HG03565 (cell line): ENCODE results near the gene SCIMP.
"Not testable (repeated sequence)": the region's sequence is repeated elsewhere in the genome, so short reads cannot be mapped to it uniquely, and the experiment has no call there.

Experiments used
- ATAC-seq: cut with Tn5 transposase; IDR thresholded peaks from one replicate; pipeline ENCODE4 v1.9.1; 2021; ENCODE audit warnings: mild to moderate bottlenecking, moderate library complexity; ENCODE audit not compliant: unreplicated experiment

Gene SCIMP

DNA sequence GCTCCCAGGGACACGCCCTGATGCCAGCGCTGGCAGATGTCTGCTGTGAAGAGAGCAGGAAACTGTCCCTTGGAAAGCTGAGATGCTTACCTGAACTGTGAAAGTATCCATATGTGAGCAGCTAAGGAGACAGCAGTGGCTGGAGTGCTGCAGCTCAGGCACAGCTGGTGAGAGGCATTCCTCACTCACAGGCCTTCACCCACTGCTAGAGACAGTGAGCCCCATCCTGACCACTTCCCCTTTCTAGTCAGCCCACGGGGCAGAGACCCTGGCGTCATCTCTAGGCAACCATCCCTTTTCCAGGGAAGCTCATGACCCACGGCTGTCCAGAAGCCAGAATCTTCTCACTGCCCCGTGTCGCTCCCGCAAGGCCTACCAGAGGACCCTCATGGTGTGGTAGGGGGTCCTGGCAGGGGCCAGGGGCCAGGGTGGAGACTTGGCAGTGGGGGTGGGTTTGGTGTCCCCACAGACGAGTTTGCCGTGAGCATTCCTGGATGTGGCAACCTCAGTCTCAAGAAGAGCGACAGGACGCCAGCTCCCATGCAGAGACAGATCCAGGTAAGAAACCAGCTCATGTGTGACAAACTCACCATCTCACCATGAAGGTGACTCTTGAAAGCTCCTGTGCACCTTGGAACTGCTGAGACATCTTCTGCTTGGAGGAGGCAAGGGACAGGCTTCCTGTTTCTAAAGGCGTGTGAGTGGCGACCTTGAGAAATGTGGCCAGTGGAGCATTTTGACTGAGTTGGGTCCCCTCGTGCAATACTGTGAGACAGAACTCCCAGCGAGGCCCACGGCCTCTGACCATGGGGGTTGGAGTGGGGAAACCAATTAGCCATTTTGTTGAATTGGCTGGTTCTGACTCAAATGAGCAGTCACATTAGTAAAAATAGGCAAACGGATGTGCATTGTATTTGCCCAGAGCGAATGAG lies at the start of gene SCIMP:
Gene SCIMP, minus strand, starts transcription at position 216 of the 932 bp plus-strand sequence. Its CDS starts 105 bp downstream, at position 111.
- ATAC-seq, result peak; percentile 47

DNA sequence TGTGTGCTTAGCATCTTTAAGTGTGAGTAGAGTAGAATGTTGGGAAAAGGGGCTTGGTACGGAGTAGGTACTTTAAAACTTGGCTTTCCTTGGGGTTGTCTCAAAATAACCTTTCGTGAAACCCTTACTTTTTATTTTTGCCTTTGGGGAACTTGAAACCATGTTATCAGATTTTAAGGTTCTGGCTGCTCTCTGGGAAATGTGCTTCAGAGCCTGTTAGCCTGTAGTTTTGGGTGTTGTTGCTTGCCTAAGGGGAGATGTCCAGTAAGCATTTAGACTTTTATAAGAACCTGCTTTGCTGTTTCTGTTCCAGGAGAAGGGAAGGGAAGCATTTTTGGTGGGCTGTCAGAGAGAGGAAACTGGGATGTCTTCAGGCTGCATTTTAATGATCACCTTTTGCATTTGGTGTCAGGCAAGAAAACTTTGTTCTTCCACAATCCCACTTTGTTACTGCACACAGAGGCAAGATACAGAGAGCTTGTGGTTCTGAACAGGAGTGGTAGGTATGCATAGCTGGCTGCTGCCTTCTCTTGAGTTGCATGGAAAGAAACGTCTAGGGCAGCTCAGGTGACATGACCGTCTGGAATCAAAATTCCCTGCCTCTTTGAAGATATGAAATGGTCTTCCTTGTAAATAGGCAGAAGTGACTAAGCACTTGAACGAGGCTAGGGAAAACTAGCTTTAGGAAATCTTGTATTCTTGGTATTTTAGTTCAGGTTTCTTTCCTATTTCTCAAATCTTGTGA lies 49.1 kb upstream of the SCIMP start:
- ATAC-seq, result no peak

DNA sequence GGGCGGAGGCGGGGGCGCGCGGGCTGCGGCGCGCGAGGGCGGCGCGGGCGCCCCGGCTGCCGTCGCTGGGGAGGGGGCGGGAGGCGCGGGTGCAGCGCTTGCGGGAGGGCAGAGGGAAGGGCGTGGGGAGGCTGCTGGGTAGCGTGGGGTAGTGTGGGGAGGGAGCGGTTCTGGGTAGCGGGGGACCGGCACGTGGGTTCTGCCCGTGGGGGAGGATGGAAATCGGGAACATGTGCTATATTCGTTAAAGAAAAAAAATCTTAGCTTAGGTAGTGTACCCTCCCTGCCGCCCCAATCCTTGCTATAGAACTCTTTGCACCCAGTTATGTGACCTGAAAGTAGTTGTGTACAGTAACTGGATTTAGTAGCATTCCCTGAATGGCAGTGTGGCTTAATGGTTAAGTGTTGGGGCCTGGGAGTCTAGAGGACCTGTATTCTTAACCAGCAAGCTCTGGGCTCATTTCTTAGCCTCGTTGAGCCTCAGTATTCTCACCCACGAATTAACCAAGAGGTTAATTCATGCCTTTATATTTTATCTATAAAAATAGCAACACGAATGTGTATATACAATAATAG lies 48.1 kb upstream of the SCIMP start:
- ATAC-seq, result peak; percentile 6

DNA sequence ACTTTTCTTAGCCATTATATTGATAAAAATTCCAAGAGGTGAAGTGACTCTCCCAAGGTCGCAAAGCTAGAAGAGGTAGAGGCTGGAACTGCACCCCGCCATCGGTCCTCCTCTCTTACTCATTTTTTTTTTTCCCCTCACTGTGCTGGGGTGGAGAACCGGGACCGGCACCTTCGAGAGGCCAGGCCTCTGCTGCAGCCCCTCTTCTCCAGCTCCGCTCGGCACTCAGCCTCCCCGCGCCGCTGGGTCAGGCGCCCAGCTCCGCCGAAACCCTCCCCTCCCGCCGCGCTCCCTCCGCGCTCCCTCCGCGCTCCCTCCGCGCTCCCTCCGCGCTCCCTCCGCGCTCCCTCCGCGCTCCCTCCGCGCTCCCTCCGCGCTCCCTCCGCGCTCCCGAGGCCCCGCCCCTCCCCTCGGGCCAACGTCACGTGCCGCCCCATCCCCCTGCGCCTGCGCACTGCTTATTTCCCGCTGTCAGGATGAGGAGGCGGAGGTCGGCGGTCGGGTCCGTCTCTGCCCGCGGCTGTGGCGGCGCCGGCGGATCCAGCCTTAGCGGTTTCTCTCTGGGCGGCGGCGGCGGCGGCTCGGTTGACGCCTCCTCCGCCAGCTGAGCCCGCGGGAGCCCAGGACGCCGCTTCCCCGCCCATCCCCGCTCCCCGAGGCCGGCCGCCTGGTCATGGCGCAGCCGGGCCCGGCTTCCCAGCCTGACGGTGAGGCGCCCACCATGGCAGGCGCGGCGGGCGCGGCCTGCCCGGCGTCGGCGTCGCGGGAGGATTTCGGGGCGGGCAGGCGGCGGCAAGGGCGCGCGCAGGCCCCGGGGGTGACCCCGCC lies 47.4 kb upstream of the SCIMP start, which contains the start of gene RABEP1:
Gene RABEP1, plus strand, starts transcription at position 471 of the 828 bp plus-strand sequence. Its CDS starts 203 bp downstream, at position 674.
- peak; percentile 54 for ATAC-seq

DNA sequence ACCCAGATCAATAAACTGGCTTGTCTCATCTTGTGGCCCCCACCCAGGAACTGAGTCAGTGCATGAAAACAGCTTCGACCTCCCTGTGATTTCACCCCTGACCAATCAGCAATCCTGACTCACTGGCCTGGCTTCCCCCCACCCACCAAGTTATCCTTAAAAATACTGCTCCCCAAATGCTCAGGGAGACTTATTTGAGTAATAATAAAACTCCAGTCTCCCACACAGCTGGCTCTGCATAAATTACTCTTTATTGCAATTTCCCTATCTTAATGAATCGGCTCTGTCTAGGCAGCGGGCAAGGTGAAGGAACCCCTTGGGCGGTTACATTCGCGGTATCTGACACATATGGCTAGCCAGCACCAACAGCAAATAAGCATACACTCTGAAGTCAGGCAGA lies 37.7 kb upstream of the SCIMP start:
- ATAC-seq, result no peak

DNA sequence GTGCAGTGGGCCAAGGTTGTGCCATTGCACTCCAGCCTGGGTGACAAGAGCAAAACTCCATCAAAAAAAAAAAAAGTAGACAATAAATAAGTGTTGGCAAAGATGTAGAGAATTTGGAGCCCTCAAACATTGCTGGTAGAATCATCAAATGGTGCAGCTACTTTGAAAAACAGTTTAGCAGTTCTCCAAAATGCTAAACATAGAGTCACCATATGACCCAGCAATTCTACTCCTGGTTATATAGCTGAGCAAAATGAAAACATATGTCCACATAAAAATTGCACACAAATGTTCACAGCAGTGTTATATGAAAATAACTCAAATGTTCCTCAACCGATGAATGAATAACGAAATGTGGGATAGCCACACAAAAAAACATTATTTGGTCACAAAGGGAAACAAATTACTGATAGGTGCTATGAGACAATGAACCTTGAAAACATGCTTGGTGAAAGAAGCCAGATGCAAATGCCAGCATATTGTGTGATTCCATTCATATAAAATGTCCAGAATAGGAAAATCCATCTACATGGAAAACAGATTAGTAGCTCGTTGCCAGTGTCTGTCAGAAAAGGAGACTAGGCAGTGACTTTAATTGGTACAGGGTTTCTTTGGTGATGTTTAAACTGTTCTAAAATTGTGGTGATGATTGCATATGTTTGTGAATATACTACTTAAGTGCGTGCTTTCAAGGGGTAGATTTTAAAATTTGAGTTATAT lies 34.7 kb upstream of the SCIMP start:
- ATAC-seq, result no peak

DNA sequence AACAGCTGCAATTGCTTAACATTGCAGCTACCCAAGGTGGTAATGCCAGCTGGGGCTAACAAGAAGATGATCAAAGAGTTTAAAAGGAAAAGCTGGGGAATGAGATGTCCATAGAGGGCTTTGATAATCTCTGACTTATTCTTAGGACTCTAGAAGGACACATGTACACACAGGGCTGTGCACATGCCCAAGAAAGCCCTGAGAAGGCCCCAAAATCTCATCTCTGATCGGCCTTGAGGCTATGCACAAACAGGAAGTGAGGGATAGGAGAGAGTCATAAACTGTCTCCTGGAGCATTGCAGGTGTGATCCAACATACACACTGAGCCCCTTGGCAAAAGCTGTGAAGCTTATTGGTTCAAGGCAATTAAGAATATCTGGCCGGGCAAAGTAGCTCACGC lies 30.2 kb upstream of the SCIMP start:
- no peak for ATAC-seq

DNA sequence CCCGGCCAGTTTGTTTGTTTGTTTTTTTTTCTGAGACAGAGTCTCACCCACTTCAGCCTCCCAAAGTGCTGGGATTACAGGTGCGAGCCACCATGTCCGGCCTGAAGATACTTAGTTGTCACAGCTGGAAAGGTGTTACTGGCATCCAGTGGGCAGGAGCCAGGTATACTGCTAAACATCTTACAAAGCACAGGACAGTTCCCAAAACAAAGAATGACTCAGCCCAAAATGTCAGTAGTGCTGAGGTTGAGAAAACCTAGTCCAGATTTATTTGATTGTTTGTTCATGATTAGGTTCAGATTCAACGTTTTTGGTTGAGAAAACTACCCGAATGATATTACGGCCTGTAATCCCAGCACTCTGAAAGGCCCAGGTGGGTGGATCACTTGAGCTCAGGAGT lies 28.8 kb upstream of the SCIMP start:
- ATAC-seq, result no peak

DNA sequence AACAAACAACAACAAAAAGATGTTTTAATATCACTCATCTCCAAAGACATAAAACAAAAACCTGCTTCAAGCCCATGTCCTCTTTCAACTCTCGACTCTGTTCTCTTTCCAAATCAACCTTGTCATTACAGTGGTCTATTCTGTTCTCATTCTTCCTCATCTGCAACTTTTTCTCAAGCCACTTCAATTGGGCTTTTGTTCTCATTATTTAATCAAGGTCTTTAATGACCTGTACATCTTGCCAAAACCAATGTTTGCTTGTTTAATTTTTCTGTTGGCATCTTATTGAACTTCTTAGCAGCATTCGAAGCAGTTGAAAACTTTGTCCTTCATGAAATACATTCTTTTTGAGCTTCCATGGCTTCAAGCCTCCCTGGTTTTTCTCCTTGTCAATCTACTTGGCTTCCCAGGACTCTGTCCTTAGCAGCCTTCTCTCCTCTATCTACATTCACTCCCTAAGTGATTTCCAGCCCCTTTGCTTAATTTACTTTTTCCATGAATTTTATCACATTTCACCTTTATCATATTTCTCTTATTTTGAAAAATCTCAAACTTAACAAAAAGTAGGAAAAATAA lies 27.8 kb upstream of the SCIMP start:
- ATAC-seq, result no peak

DNA sequence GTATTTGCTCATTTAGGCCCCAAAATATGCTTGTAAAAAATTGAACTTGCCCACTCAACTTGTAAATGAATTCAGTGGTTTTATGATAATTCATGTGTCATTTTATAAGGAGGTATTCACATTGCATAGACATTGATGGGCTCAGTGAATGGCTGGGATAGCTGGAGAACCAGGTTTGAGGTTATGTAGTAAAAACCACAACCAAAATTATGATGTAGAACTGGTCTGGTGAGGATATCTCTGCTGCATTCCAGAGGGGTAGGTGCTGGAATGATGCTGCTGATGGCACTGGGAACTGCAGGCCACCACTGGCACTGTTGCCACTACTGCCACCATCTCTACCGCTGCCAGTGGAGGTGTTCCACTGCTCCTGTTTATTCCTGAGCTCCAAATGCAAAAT lies 25.9 kb upstream of the SCIMP start:
- no peak for ATAC-seq

DNA sequence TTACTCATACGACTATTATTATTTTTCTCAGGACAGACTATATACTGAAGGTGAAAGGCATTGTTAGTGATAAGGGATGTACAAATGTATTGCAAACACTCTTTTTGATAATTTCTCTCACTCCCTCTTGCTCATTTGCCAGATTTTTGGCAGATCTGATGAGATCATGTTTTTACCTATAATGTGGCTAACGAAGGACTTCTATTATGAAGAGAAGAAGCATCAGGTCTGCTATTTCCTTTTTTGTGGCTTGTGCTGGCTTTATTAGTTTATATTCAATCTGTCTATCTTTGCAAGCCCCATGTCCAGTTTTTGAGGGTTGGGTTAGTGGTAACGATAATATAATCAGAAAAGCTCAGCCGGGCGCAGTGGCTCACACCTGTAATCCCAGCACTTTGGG lies 22.5 kb upstream of the SCIMP start:
- ATAC-seq, result no peak

DNA sequence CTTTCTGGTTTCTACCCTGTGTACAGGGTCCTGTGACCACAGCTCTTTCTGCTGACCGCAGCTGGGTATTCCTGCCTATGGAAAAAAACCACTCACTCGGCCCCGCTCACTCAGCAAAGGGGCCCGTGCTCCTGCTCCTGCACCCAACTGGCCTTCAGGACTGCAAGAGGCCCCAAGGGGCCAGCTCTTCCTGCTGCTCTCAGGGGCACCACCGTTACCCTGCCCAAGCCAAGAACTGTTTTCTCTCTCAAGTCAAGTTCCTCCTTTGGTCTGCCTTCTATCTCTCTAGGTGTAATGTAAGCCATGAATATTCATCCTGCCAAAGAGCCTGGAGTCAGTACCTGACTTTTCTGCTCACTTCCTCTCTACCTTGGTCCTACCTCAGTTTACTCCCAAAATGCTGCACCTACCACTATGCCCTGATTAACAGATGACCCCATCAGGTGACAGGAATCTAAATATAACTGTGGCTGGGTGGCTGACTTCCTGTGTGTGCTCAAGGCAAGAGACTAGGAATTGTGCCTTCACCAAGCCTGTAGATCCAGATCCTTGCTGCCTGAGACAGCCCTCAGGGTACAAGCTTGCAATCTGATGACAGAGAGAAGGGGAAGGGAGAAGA lies 20.4 kb upstream of the SCIMP start:
- no peak for ATAC-seq

DNA sequence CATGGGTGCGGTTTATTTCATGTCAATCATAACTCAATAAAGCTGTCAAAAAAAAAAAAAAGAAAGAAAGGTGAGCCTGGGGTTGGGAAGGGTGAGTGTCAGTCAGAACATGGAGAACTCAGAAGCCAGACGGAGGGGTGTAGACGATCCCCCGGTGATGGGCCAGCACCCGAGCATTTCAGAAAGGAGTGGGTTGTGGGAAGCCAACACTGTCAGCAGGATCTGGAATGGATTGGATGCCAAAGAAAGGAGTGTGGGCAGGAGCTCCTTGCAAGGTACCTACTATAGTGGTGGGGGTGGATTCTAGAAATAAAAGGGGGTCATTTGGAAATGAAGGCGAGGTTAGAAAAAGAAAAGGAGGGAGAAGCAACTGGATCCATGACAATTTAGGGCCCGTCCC lies 19.8 kb upstream of the SCIMP start:
- ATAC-seq, result no peak

DNA sequence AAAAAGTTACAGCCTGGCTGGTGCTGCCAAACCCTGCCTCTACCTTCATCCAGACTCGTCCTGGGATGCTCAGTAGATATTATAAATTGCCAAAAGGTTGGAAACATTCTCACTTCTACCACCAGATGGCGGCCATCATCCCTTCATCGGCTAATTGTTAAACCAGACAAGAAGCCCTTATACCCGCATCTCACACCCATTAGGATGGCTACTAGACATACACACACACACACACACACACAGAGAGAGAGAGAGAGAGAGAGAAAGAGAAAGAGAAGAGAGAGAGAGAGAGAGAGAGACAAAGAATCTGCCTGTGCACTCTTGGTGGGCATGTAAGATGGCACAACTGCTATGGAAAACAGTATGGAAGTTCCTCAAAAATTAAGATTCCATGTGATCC lies 15.0 kb upstream of the SCIMP start:
- no peak for ATAC-seq

DNA sequence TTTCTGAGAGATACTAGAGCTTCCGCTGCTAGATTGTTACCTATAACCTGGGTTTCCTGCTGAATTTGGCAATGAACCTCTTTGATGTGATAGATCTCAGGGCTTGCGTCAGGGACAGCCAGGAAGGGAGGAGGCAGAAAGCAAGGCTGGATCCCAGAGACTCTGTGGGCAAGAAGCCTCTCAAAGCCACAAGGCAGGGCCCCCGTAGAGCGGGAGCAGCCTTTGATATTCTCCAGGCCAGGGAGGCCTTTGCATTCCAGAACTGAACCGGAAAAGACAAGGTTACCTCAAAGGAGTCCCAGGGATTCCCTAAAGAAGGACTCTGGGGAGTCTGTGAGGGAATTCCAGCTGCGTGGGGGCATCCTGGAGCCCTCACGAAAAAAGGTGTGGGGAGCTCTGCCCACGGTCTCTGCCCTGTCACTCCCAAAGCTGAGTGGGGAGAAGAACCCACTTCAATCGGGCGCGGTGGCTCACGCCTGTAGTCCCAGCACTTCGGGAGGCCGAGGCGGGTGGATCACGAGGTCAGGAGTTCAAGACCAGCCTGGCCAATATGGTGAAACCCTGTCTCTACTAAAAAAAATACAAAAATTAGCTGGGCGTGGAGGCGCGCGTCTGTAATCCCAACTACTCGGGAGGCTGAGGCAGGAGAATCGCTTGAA lies 14.3 kb upstream of the SCIMP start:
- no peak for ATAC-seq

DNA sequence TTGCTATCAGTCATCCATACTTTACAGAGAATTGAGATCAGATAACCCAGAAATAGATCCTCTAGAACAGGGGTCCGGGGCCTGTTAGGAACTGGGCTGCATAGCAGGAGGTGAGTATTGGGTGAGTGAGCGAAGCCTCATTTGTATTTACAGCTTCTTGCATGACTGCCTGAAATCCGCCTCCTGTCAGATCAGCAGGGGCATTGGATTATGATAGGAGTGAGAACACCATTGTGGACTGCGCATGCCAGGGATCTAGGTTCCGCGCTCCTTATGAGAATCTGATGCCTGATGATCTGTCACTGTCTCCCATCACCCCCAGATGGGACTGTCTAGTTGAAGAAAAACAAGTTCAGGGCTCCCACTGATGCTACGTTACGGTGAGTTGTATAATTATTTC lies 13.0 kb upstream of the SCIMP start:
- ATAC-seq, result no peak

DNA sequence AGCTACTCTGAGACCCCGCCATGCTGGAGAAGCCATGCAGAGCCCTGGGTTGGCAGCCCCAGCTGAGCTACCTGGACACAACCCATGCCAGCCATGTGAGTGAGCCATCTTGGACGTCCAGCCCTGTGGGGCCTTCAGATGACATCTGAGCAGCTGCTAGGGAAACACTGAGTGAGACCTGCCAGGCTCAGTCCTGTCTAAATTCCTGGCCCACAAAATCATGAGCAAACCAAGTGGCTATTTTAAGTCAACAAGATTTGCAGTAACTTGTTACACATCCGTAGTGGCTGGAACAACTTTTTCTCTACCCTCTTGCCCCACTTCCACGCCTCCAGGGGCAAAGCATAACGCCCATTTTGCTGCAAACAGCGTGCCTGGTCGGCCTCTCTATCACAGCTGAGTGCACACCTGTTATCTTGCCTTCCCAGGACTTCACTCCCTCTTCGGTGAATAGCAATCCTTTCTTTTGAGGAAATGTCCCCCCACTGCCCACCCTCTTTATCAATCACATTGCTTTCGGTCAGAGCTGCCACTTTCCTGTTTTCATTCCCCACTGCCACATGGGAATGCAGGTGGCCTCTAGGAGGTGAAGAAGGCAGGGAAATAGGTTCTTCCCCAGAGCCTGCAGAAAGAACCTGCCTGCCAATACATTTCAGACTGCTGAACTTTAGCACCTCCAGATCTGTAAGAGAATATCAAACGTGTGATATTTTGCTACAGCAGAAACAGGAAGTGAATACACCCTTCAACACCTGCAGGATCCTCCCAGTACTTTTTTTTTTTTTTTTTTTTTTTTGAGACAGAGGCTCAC lies 7.4 kb upstream of the SCIMP start:
- ATAC-seq, result no peak

DNA sequence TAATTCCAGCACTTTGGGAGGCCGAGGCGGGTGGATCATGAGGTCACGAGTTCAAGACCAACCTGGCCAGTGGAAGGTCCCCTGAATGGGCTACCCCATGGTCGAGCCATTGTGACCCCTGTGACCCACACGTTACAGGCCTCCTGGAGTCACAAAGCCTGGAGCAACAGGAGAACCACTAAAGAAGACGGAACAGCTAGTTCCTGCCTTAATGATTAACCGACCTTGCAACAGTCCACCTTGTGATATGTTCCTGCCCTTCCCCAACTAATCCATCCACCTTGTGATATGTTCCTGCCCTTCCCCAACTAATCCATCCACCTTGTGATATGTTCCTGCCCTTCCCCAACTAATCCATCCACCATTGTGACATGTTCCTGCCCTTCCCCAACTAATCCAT lies 5.1 kb upstream of the SCIMP start:
- not testable (repeated sequence) for ATAC-seq
